ENCODE measurements around the gene FBXW5.

GRCh38 chr9:136900556-136900955 lies 44.0 kb downstream of the FBXW5 start:
- no peak for TF ChIP-seq POLR2A (IDR thresholded peaks at IDR 0.05)
- TF ChIP-seq, protein P1, sequence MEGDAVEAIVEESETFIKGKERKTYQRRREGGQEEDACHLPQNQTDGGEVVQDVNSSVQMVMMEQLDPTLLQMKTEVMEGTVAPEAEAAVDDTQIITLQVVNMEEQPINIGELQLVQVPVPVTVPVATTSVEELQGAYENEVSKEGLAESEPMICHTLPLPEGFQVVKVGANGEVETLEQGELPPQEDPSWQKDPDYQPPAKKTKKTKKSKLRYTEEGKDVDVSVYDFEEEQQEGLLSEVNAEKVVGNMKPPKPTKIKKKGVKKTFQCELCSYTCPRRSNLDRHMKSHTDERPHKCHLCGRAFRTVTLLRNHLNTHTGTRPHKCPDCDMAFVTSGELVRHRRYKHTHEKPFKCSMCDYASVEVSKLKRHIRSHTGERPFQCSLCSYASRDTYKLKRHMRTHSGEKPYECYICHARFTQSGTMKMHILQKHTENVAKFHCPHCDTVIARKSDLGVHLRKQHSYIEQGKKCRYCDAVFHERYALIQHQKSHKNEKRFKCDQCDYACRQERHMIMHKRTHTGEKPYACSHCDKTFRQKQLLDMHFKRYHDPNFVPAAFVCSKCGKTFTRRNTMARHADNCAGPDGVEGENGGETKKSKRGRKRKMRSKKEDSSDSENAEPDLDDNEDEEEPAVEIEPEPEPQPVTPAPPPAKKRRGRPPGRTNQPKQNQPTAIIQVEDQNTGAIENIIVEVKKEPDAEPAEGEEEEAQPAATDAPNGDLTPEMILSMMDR (IDR thresholded peaks at IDR 0.05 in 4 of 5, conservative IDR thresholded peaks at IDR 0.05 in 1 of 5), result no peak
